ENCODE data around the gene PLEKHG4. TPM values are rescaled to one million over a fixed set of nuclear protein-coding genes. Genes with fewer than 3 reads are reported as not detected.

PLEKHG4 gene
- total and polyA plus RNA-seq, 9 of the 15 experiments (the other 6 are each of a cell fraction or from before 2014, with no cell fraction given), result 3.7 to 36.8 (median 17.9) TPM

- TF ChIP-seq BRCA1 (IDR thresholded peaks at IDR 0.05) (no peak), BRCA1 (CRISPR knock-in tag; IDR thresholded peaks at IDR 0.05) (no peak), NELFE (IDR thresholded peaks at IDR 0.05; ENCODE audit: insufficient read depth, insufficient read length) (no peak), GTF2A2 (tag; IDR thresholded peaks at IDR 0.05) (no peak), ZNF583 (CRISPR knock-in tag; IDR thresholded peaks at IDR 0.05) (no peak), DPF2 (IDR thresholded peaks at IDR 0.05) (peak; percentile 12; the same call in 1 of the 2 replicates), ESRRA (IDR thresholded peaks at IDR 0.05; ENCODE audit: borderline replicate concordance, low read depth) (no peak), PREB (CRISPR knock-in tag; IDR thresholded peaks at IDR 0.05) (no peak), NFATC3 (IDR thresholded peaks at IDR 0.05) (no peak), GABPA (tag; conservative IDR thresholded peaks at IDR 0.05; ENCODE audit: low read depth) (no peak), MTA3 (IDR thresholded peaks at IDR 0.05; ENCODE audit: borderline replicate concordance) (peak; percentile 31; the same call in 1 of the 2 replicates), CBX8 (IDR thresholded peaks at IDR 0.05; ENCODE audit: borderline replicate concordance, extremely low read depth, low read depth, low read length, poor library complexity, severe bottlenecking) (no peak)
- TF ChIP-seq, protein P1, sequence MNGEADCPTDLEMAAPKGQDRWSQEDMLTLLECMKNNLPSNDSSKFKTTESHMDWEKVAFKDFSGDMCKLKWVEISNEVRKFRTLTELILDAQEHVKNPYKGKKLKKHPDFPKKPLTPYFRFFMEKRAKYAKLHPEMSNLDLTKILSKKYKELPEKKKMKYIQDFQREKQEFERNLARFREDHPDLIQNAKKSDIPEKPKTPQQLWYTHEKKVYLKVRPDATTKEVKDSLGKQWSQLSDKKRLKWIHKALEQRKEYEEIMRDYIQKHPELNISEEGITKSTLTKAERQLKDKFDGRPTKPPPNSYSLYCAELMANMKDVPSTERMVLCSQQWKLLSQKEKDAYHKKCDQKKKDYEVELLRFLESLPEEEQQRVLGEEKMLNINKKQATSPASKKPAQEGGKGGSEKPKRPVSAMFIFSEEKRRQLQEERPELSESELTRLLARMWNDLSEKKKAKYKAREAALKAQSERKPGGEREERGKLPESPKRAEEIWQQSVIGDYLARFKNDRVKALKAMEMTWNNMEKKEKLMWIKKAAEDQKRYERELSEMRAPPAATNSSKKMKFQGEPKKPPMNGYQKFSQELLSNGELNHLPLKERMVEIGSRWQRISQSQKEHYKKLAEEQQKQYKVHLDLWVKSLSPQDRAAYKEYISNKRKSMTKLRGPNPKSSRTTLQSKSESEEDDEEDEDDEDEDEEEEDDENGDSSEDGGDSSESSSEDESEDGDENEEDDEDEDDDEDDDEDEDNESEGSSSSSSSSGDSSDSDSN (IDR thresholded peaks at IDR 0.05; ENCODE audit: borderline replicate concordance in 1 of 2, low read depth in 2 of 2, low read length in 2 of 2), result no peak
- TF ChIP-seq, protein P2, sequence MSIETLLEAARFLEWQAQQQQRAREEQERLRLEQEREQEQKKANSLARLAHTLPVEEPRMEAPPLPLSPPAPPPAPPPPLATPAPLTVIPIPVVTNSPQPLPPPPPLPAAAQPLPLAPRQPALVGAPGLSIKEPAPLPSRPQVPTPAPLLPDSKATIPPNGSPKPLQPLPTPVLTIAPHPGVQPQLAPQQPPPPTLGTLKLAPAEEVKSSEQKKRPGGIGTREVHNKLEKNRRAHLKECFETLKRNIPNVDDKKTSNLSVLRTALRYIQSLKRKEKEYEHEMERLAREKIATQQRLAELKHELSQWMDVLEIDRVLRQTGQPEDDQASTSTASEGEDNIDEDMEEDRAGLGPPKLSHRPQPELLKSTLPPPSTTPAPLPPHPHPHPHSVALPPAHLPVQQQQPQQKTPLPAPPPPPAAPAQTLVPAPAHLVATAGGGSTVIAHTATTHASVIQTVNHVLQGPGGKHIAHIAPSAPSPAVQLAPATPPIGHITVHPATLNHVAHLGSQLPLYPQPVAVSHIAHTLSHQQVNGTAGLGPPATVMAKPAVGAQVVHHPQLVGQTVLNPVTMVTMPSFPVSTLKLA (conservative IDR thresholded peaks at IDR 0.05), result no peak
- TF ChIP-seq, protein P3, sequence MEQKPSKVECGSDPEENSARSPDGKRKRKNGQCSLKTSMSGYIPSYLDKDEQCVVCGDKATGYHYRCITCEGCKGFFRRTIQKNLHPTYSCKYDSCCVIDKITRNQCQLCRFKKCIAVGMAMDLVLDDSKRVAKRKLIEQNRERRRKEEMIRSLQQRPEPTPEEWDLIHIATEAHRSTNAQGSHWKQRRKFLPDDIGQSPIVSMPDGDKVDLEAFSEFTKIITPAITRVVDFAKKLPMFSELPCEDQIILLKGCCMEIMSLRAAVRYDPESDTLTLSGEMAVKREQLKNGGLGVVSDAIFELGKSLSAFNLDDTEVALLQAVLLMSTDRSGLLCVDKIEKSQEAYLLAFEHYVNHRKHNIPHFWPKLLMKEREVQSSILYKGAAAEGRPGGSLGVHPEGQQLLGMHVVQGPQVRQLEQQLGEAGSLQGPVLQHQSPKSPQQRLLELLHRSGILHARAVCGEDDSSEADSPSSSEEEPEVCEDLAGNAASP (IDR thresholded peaks at IDR 0.05), result no peak
- TF ChIP-seq, protein P4, sequence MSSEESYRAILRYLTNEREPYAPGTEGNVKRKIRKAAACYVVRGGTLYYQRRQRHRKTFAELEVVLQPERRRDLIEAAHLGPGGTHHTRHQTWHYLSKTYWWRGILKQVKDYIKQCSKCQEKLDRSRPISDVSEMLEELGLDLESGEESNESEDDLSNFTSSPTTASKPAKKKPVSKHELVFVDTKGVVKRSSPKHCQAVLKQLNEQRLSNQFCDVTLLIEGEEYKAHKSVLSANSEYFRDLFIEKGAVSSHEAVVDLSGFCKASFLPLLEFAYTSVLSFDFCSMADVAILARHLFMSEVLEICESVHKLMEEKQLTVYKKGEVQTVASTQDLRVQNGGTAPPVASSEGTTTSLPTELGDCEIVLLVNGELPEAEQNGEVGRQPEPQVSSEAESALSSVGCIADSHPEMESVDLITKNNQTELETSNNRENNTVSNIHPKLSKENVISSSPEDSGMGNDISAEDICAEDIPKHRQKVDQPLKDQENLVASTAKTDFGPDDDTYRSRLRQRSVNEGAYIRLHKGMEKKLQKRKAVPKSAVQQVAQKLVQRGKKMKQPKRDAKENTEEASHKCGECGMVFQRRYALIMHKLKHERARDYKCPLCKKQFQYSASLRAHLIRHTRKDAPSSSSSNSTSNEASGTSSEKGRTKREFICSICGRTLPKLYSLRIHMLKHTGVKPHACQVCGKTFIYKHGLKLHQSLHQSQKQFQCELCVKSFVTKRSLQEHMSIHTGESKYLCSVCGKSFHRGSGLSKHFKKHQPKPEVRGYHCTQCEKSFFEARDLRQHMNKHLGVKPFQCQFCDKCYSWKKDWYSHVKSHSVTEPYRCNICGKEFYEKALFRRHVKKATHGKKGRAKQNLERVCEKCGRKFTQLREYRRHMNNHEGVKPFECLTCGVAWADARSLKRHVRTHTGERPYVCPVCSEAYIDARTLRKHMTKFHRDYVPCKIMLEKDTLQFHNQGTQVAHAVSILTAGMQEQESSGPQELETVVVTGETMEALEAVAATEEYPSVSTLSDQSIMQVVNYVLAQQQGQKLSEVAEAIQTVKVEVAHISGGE (CRISPR knock-in tag; IDR thresholded peaks at IDR 0.05), result 0 out of 6 replicates have a peak, but pooled peaks of 1 of the 3 experiments have one; percentile 29
These were observed 32.5 kb downstream of the PLEKHG4 start (continued) for GRCh38 chr16:67311607-67312488.
